Left ventricle myocardium superior (tissue), 1 donor: ENCODE results near the gene COG1. TPM values are rescaled to one million over a fixed set of nuclear protein-coding genes. Genes with fewer than 3 reads are reported as not detected.

ENCODE experiments used
- ATAC-seq: fragments of 200-7000 bp; cut with Tn5 transposase; one replicate; pipeline ENCODE4 v1.9.1; 2020; ENCODE audit warnings: mild to moderate bottlenecking, moderate library complexity
- DNase-seq: peaks from one replicate; pipeline ENCODE4 v3.0.0-alpha.2; 2020
- intact Hi-C: fragments of 100-400 bp; cut with micrococcal nuclease; formaldehyde crosslinking; loops from one replicate; pipeline ENCODE4 v1.11.0; 2022
- total RNA-seq: library from RNA; stranded (reverse); fragmentation: NEBNext Ultra II Directional; extraction: Animal tissue kit (Norgen Biotek cat#: 25700); gene quantifications from one replicate; pipeline ENCODE4 v1.2.1, GENCODE V29; 2021
- donor health status: DM: no; HTN: yes; CAD: no; lungs with severe emphysema.

Gene COG1
- total RNA-seq, 1 donor from 2014 or later: 58.2 TPM

DNA sequence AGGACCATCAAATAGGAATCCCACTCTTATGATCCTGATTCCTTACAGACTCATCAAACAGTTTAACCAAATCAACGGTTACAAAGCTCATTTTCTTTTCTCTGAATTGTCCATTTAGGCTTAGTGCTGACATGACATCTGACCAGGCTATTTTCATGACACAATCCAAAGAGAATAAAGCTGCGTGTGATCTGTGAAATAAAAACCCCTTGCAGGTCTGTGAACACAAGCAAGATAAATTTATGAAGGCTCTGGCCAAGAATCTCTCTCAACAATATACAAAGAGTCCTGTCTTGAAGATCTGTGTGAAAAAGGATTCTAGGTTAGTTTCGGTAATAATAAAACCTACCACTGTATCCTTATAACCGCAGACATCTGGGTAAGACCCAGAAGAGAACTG lies 22.0 kb downstream of the COG1 start:
- DNase-seq (no peak), ATAC-seq (no peak)
- intact Hi-C loops: no loop called here

GRCh38 chr17:73215447-73215846 lies 22.6 kb downstream of the COG1 start:
- ATAC-seq (no peak), DNase-seq (no peak)
- intact Hi-C loops: no loop called here

DNA sequence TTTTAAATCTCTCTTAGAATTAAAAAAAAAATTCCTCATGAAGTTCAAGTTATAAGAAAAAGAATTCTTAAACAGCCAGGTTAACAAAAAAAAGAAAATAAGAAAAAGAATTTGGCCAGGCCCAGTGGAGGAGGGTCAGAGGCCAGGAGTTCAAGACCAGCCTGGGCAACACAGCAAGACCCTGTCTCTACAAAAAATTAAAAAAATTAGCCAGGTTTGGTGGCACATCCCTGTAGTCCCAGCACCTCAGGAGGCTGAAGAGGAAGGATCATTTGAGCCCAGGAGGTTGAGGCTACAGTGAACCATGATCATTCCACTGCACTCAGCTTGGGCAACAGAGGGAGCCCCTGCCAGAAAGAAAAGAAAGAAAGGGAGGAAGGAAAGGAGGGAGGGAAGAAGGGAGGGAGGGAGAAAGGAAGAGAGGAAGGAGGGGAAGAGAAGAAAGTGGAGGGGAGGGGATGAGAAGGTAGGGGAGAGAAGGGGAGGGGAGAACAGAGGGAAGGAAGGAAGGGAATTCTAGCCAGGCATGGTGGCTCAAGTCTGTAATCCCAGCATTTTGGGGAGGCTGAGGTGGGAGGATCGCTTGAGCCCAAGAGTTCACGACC lies 30.9 kb downstream of the COG1 start:
- intact Hi-C loops: no loop called here
- DNase-seq (no peak), ATAC-seq (no peak)

DNA sequence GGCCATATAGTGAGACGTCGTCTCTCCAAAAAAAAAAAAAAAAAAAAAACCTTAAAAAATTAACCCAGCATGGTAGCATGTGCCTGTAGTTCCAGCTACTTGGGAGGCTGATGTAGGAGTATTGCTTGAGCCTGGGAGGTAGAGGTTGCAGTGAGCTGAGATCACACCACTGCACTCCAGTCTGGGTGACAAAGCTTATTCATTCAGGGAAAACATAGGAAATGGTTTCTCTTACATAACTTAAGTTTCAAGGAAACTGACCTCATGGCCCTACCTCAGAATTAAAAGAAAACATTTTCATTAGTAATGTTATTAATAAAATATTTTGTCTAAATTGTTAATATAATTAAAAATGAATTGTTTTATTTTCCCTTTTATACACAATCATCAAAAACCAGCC lies 31.4 kb downstream of the COG1 start:
- intact Hi-C loops: no loop called here
- DNase-seq (no peak), ATAC-seq (no peak)

GRCh38 chr17:73224663-73225305 lies 31.9 kb downstream of the COG1 start:
- intact Hi-C loops: no loop called here
- ATAC-seq (no peak), DNase-seq (no peak)

GRCh38 chr17:73226556-73227172 lies 33.8 kb downstream of the COG1 start:
- intact Hi-C loops: no loop called here
- ATAC-seq (no peak), DNase-seq (no peak)

GRCh38 chr17:73227379-73227778 lies 34.5 kb downstream of the COG1 start:
- DNase-seq (no peak), ATAC-seq (no peak)
- intact Hi-C loops: no loop called here

- intact Hi-C loops: no loop called here
- ATAC-seq: no peak
- DNase-seq: no peak
Observed at GRCh38 chr17:73227944-73228343, 35.1 kb downstream of the COG1 start.

DNA sequence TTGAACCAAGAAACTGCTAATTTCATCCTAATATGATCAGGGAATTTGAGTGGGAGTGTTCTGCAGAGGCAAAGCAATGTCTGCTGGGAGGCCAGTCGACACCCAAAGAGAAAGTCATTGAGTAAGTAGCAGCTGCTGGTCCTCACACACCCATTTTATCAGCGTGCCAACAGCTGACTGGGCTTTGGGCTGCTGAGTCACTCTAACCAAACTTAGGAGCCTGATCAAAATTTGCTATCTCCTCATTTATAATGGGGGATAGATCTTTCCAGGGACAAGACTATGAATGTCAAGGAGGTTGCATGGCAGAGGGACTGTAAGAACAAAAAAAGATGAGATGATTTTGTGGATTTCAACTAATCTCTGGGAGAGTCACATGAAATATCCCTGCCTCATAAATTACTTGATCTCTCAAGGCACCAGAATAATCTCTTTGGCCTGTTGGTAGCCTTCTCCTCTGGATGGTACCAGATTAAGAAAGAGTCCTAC lies 35.9 kb downstream of the COG1 start:
- intact Hi-C loops: no loop called here
- peak; percentile 68 for DNase-seq
- peak; percentile 49 for ATAC-seq

GRCh38 chr17:73230088-73230487 lies 37.2 kb downstream of the COG1 start:
- intact Hi-C loops: no loop called here
- DNase-seq (no peak), ATAC-seq (no peak)

GRCh38 chr17:73231395-73231794 lies 38.5 kb downstream of the COG1 start:
- intact Hi-C loops: no loop called here
- ATAC-seq: no peak
- no peak for DNase-seq

- intact Hi-C loops: no loop called here
- ATAC-seq (peak; percentile 97), DNase-seq (peak; percentile 98)
Observed at GRCh38 chr17:73231841-73232586, 39.2 kb downstream of the COG1 start.

DNA sequence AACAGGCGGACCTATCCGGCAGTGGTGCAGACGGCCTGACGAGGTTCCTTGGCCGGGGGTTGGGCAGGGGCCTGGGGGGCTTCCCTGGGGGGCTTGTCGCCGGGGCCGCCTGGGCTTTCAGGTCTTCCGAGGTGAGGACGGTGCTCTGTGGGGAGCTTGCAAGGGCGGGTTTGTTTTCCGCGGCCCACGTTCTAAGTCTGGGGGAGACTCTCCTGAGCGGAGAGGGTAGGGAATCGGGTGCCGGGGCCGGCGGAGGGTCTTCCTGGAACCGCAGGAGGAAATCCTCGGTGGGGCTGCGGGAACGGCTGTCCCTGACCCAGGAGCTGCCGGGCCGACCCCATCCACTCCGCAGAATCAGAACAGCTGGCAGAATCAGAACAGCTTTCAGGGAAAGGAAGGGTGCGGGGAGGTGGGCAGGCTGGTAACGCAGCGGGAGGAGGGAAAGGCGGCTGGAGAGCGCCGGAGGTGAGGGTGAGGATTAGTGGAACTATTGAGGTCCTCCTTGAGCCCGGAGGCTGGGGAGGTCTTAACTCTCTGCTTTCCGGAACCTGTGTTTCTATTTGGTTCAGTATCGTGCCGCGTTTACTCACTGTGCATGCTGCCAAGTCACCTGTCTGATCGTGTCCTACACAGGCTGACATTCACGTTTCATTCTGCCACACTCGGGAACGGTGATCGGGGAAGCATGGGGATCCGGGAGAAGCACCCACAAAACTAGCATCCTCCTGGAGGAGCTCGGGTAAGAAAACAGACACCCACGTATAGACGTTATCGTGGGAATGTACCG lies 39.9 kb downstream of the COG1 start:
- intact Hi-C loops: no loop called here
- ATAC-seq (peak; percentile 51), DNase-seq (peak; percentile 48)

DNA sequence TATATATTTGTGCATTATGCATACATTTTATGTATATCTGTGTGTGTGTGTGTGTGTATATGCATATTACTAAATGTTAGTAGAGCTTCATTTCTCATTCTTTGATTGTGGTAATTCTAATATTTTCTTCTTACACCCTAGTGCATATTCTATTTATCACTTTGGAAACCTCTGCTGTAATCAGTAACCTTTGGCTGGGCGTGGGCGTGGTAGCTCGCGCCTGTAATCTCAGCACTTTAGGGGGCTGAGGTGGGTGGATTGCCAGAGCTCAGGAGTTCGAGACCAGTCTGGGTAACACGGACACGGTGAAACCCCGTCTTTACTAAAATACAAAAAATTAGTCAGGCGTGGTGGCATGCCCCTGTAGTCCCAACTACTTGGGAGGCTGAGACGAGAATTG lies 41.9 kb downstream of the COG1 start:
- DNase-seq (no peak), ATAC-seq (no peak)
- intact Hi-C loops: no loop called here

GRCh38 chr17:73237714-73238113 lies 44.9 kb downstream of the COG1 start:
- ATAC-seq: no peak
- no peak for DNase-seq
- intact Hi-C loops: no loop called here

- intact Hi-C loops: no loop called here
- no peak for ATAC-seq
- DNase-seq: no peak
Observed at GRCh38 chr17:73240561-73240960, 47.7 kb downstream of the COG1 start.

DNA sequence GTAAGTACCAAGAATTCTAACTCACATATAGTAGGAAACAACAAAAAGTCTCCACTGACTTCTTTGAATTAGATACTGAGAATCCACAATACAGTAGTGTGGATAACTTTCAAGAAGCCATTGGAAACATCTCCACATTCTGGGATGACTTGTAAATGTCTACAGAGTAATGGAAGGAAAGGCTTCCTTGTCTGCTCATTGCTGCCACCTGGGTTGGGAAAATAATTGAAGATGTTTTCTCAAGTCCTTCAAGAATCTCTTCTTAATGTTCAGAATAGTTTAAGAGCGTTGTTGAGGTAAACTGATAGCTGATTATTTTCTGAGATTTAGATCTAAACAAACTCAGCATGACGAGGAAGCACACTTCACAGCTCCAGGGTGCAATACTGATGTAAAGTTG lies 54.9 kb downstream of the COG1 start:
- intact Hi-C loops: no loop called here
- DNase-seq (no peak), ATAC-seq (no peak)

DNA sequence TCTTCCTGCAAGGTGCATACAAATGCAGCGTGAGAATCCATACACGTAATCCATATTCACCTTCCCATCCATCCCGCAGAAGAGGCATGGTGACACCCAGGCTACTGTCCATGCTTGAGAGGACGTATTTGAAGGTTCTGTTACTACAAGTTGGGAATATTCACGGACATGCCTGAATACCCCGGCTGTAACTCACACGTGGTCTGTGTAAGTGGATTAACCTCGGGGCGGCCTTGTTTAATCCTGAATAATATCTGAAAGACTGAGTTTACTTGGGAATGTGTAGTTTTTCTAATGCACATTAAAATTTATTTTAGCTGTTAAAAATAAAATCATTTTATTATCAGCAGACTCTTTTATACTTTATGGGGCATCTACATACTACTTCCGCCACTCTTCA lies 55.7 kb downstream of the COG1 start:
- intact Hi-C loops: no loop called here

DNA sequence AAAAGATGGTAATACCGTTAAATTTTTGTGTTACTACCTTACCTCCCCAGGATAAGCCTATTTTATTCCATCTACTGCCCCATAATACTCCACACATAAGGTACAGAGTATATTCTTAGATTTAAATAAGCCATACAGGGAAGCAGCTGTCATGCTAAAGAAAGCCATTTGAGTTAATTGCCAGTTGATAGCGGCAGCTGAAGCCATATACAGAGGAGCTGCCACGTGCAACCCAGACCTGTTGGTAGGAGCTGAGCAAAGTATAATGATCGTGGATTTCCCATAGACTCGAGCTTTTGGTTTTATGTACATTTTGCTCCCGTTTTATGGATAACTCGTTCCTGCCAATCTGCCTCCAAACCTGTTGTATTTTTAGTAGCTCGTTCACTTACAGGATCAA lies 56.8 kb downstream of the COG1 start:
- no peak for DNase-seq
- intact Hi-C loops: no loop called here
- ATAC-seq: no peak

More for the DNA sequence above, 55.7 kb downstream of the COG1 start:
- no peak for DNase-seq
- ATAC-seq: no peak
